ENCODE results near the gene IL13. TPM values are rescaled to one million over a fixed set of nuclear protein-coding genes. Genes with fewer than 3 reads are reported as not detected.

Gene IL13
- total and polyA plus RNA-seq, 12 donors, result 0.06 to 0.61 (median 0.21) TPM; not detected in 8

DNA sequence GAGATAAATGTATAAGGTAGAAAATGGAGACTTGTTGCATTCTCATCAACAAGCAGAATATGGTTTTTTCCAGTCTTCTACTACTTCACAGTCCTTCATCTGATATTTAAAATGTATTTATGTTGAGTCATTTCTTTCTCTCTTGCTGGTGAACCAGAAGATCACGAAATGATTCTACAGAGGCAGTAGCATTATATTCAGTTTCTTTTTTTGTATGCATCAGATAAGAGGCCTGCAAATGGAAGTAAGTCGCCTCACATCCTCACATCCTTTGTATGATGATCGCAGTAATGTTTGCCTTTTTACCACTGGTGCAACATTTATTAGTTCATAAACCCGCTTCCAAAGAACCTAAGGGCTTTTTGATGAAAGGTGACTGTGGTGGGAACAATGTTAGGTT lies 22.1 kb upstream of the IL13 start:
- H3K27me3 ChIP-seq, result no peaks in the 10 kb centered on the region
- TF ChIP-seq POLR2A (IDR thresholded peaks at IDR 0.05), result no peak
- TF ChIP-seq, protein P1, sequence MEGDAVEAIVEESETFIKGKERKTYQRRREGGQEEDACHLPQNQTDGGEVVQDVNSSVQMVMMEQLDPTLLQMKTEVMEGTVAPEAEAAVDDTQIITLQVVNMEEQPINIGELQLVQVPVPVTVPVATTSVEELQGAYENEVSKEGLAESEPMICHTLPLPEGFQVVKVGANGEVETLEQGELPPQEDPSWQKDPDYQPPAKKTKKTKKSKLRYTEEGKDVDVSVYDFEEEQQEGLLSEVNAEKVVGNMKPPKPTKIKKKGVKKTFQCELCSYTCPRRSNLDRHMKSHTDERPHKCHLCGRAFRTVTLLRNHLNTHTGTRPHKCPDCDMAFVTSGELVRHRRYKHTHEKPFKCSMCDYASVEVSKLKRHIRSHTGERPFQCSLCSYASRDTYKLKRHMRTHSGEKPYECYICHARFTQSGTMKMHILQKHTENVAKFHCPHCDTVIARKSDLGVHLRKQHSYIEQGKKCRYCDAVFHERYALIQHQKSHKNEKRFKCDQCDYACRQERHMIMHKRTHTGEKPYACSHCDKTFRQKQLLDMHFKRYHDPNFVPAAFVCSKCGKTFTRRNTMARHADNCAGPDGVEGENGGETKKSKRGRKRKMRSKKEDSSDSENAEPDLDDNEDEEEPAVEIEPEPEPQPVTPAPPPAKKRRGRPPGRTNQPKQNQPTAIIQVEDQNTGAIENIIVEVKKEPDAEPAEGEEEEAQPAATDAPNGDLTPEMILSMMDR (IDR thresholded peaks at IDR 0.05), result no peak
- H3K4me1 ChIP-seq (replicated peaks in 1 of 2), result no peaks in the 10 kb centered on the region
- H3K9me3 ChIP-seq (replicated peaks in 1 of 3), result no peaks in the 10 kb centered on the region
- no peak overlapping the region for H3K4me3 ChIP-seq
- H3K27ac ChIP-seq, result no peak overlapping the region
- 82 to 98% (median 90%) methylated on average over 4 of the region's 4 CpGs for WGBS, 4 donors
- peaks cover 0 to 37% of the 10 kb centered on the region in 2 donors for H3K36me3 ChIP-seq (replicated peaks in 1 of 2)
- no peak for DNase-seq
- intact Hi-C loops (cut with DNase I), result no loop called here

DNA sequence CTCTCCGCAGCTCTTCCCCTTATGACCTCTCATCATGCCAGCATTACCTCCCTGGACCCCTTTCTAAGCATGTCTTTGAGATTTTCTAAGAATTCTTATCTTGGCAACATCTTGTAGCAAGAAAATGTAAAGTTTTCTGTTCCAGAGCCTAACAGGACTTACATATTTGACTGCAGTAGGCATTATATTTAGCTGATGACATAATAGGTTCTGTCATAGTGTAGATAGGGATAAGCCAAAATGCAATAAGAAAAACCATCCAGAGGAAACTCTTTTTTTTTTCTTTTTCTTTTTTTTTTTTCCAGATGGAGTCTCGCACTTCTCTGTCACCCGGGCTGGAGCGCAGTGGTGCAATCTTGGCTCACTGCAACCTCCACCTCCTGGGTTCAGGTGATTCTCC lies 20.7 kb upstream of the IL13 start:
- peaks cover 0 to 44% of the 10 kb centered on the region in 2 donors for H3K36me3 ChIP-seq (replicated peaks in 1 of 2)
- H3K9me3 ChIP-seq (replicated peaks in 1 of 3), result no peaks in the 10 kb centered on the region
- H3K27ac ChIP-seq, result no peak overlapping the region
- H3K4me1 ChIP-seq (replicated peaks in 1 of 2), result no peaks in the 10 kb centered on the region
- TF ChIP-seq, protein P1 (IDR thresholded peaks at IDR 0.05), result no peak
- no peak for TF ChIP-seq POLR2A (IDR thresholded peaks at IDR 0.05)
- no peak for DNase-seq
- intact Hi-C loops (cut with DNase I), result no loop called here
- no peak overlapping the region for H3K4me3 ChIP-seq
- H3K27me3 ChIP-seq, result no peaks in the 10 kb centered on the region
- 92 to 99% (median 97%) methylated on average over 4 of the region's 4 CpGs for WGBS, 4 donors

DNA sequence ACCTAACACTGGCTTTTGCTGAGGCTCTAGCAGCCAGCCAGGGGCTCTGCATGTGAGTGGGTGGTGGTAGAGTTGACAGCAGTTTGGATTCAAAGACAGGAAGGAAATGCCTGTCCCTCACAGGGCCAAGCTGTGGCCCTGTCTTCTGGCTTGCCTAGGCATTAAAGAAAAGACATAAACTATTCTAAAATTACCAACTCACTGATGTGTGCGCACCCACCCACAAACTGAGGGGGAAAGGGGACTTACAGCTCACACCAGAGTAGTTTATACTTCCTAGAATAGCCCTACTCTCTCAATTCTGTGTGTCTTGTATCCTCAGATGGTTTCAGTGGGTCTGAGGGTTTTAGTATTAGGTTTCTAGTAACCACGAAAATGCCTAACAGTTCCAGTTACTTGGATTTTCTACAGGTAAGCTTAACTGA lies 18.3 kb upstream of the IL13 start:
- Histone ChIP-seq H3K27me3 (no peaks in the 10 kb centered on the region), H3K9me3 (replicated peaks in 1 of 3) (no peaks in the 10 kb centered on the region), H3K4me1 (replicated peaks in 1 of 2) (no peaks in the 10 kb centered on the region), H3K27ac (no peak overlapping the region), H3K4me3 (no peak overlapping the region), H3K36me3 (replicated peaks in 1 of 2) (peaks cover 0 to 52% of the 10 kb centered on the region in 2 donors)
- 76 to 83% (median 80%) methylated on average over 2 of the region's 2 CpGs for WGBS, 4 donors
- DNase-seq, result no peak
- intact Hi-C loops (cut with DNase I), result no loop called here
- no peak for TF ChIP-seq POLR2A (IDR thresholded peaks at IDR 0.05)
- TF ChIP-seq, protein P1 (IDR thresholded peaks at IDR 0.05), result no peak

DNA sequence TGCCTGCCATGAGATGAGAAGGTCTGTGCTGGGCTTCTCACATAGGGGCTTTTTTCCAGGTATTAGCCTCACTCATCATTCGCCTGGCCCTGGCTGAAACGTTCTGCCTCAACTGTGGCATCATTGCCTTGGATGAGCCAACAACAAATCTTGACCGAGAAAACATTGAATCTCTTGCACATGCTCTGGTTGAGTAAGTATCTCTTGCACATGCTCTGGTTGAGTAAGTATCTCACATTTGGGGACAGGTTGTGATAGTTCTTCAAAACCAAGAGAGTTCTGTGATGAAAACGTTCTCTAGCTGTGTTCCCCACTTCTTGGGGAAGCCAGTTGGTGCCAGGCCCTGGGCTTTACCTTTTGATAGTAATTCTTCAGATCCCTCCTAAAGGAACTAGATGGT lies 17.4 kb upstream of the IL13 start:
- no peak for TF ChIP-seq POLR2A (IDR thresholded peaks at IDR 0.05)
- TF ChIP-seq, protein P1 (IDR thresholded peaks at IDR 0.05), result no peak
- 86 to 95% (median 89%) methylated on average over 4 of the region's 4 CpGs for WGBS, 4 donors
- intact Hi-C loops (cut with DNase I), result no loop called here
- DNase-seq, result no peak
- Histone ChIP-seq H3K36me3 (replicated peaks in 1 of 2) (peaks cover 0 to 52% of the 10 kb centered on the region in 2 donors), H3K27ac (no peak overlapping the region), H3K9me3 (replicated peaks in 1 of 3) (no peaks in the 10 kb centered on the region), H3K4me3 (no peak overlapping the region), H3K4me1 (replicated peaks in 1 of 2) (no peaks in the 10 kb centered on the region), H3K27me3 (no peaks in the 10 kb centered on the region)
